HepG2 (cell line): ENCODE measurements around the gene COA1. TPM values are rescaled to one million over a fixed set of nuclear protein-coding genes. Genes with fewer than 3 reads are reported as not detected.

Experiments
- ATAC-seq: fragments of 200-7000 bp; cut with Tn5 transposase; 3 replicates; pipeline ENCODE4 v1.9.1; 2020; ENCODE audit warnings: mild to moderate bottlenecking, moderate library complexity
- BruUV-seq: library from RNA; stranded (reverse); fragments of 400-500 nt; replicated peaks from 2 replicates; lab custom pipeline; 2021; lab: Mats Ljungman, UMichigan
- CTCF ChIA-PET: fragments of 300-600 bp; formaldehyde crosslinking; extraction: SDS; loops from one replicate; lab custom pipeline; 2021; ENCODE audit warnings: low total read pairs, inconsistent platforms, low intra/inter-chr PET ratio; lab: Yijun Ruan, JAX
- POLR2A ChIA-PET: fragments of 350-600 bp; sonication (Branson Sonifier 250); formaldehyde crosslinking; loops from one replicate; lab custom pipeline; 2020; ENCODE audit warnings: antibody characterized with exemption, inconsistent platforms; lab: Yijun Ruan, JAX
- DNase-seq: peaks from one replicate; pipeline ENCODE4 v3.0.0-alpha.2; 2015; ENCODE audit warnings: low spot score
- FAIRE-seq: peaks from 3 replicates; lab custom pipeline; 2011; peaks lifted over from hg19 to GRCh38; lab: Jason Lieb, UNC
- H2AFZ ChIP-seq: one replicate; pipeline ENCODE4 v1.6.1; 2011; ENCODE audit warnings: low read length, inconsistent platforms
- H3K27ac ChIP-seq: fragments of 300-600 bp; 3 replicates; pipeline ENCODE4 v1.8.0; 2011; ENCODE audit warnings: mixed run types, mild to moderate bottlenecking, mixed read lengths, low read length, inconsistent platforms; ENCODE audit not compliant: insufficient read depth; ENCODE audit errors: extremely low read length
- H3K27me3 ChIP-seq, 2 experiments: fragments of 200-600 bp in 1 of 2; 2 replicates in 1 of 2; 3 replicates in 1 of 2; pipeline versions ENCODE4 v1.6.0 to v1.8.0; 2011; ENCODE audit warnings: low read length in 2 of 2, mild to moderate bottlenecking in 2 of 2, moderate library complexity in 2 of 2, inconsistent platforms in 1 of 2; ENCODE audit not compliant: insufficient read depth in 2 of 2, control insufficient read depth in 1 of 2
- H3K36me3 ChIP-seq, 2 experiments: fragments of 200-600 bp in 1 of 2; replicated peaks in 1 of 2; 2 replicates in 1 of 2; 3 replicates in 1 of 2; pipeline versions ENCODE4 v1.5.1 to v1.8.0; 2011; ENCODE audit warnings: low read length in 2 of 2, inconsistent platforms in 1 of 2; ENCODE audit not compliant: insufficient read depth in 2 of 2, control insufficient read depth in 1 of 2
- H3K4me1 ChIP-seq: 2 replicates; pipeline ENCODE4 v1.5.1; 2012; ENCODE audit warnings: low read length, inconsistent platforms; ENCODE audit not compliant: insufficient read depth
- H3K4me2 ChIP-seq: 2 replicates; pipeline ENCODE4 v1.6.0; 2011; ENCODE audit warnings: low read depth, low read length, inconsistent platforms
- H3K4me3 ChIP-seq, 3 experiments: fragments of 200-600 bp in 1 of 3; sonication (generic), shearing (Covaris generic) in 1 of 3; replicated peaks in 1 of 3; 2 replicates each; pipeline ENCODE4 v1.5.1; 2011 to 2016; ENCODE audit warnings: low read length in 3 of 3, inconsistent platforms in 2 of 3, low read depth in 2 of 3, mild to moderate bottlenecking in 2 of 3, control low read depth in 1 of 3, mixed read lengths in 1 of 3; ENCODE audit not compliant: insufficient read depth in 1 of 3
- H3K79me2 ChIP-seq: one replicate; pipeline ENCODE4 v1.6.1; 2011; ENCODE audit warnings: low read length, inconsistent platforms; ENCODE audit not compliant: insufficient read depth
- H3K9ac ChIP-seq: 2 replicates; pipeline ENCODE4 v1.6.0; 2011; ENCODE audit warnings: mild to moderate bottlenecking, low read depth, low read length, inconsistent platforms; ENCODE audit not compliant: insufficient read depth
- H3K9me3 ChIP-seq: 2 replicates; pipeline ENCODE4 v1.5.1; 2012; ENCODE audit warnings: mild to moderate bottlenecking, low read length
- H4K20me1 ChIP-seq: 2 replicates; pipeline ENCODE4 v1.6.0; 2011; ENCODE audit warnings: inconsistent platforms, mild to moderate bottlenecking, low read length, moderate library complexity; ENCODE audit not compliant: insufficient read depth
- AHR ChIP-seq: IDR thresholded peaks from 2 replicates; pipeline ENCODE4 v1.6.1; 2018; ENCODE audit warnings: missing genetic modification reagents, missing compliant biosample characterization
- DDIT3 ChIP-seq: sonication (generic); formaldehyde crosslinking; IDR thresholded peaks from 2 replicates; pipeline ENCODE4 v1.4.0; 2020; ENCODE audit warnings: mild to moderate bottlenecking, missing genetic modification reagents
- HOXA9 ChIP-seq: sonication (generic); formaldehyde crosslinking; IDR thresholded peaks from 2 replicates; pipeline ENCODE4 v1.8.1; 2022; ENCODE audit warnings: missing genetic modification reagents, mild to moderate bottlenecking, moderate library complexity, borderline replicate concordance
- MED1 ChIP-seq: sonication (generic); formaldehyde crosslinking; IDR thresholded peaks from 2 replicates; pipeline ENCODE4 v1.4.0; 2020; ENCODE audit warnings: missing genetic modification reagents
- PRMT3 ChIP-seq: sonication (generic); formaldehyde crosslinking; IDR thresholded peaks from 2 replicates; pipeline ENCODE4 v1.8.1; 2022; ENCODE audit warnings: low read depth, mild to moderate bottlenecking, moderate library complexity, missing genetic modification reagents, borderline replicate concordance
- SNAI1 ChIP-seq: sonication (generic); formaldehyde crosslinking; IDR thresholded peaks from 2 replicates; pipeline ENCODE4 v1.5.0; 2020; ENCODE audit warnings: mild to moderate bottlenecking, missing genetic modification reagents, borderline replicate concordance
- SP5 ChIP-seq: IDR thresholded peaks from 2 replicates; pipeline ENCODE4 v1.6.1; 2016; ENCODE audit warnings: low read depth, borderline replicate concordance
- TCF7L2 ChIP-seq: IDR thresholded peaks from 2 replicates; pipeline ENCODE4 v1.6.1; 2011; ENCODE audit warnings: mild to moderate bottlenecking, low read depth, low read length, moderate library complexity
- ZBTB3 ChIP-seq: sonication (generic); formaldehyde crosslinking; IDR thresholded peaks from 2 replicates; pipeline ENCODE4 v1.4.0; 2020; ENCODE audit warnings: low read depth, mild to moderate bottlenecking, moderate library complexity, missing genetic modification reagents, borderline replicate concordance
- ZBTB8A ChIP-seq: sonication (generic); formaldehyde crosslinking; IDR thresholded peaks from 2 replicates; pipeline ENCODE4 v1.4.0; 2020; ENCODE audit warnings: mild to moderate bottlenecking, low read depth, missing genetic modification reagents, borderline replicate concordance
- ZNF747 ChIP-seq: sonication (generic); formaldehyde crosslinking; IDR thresholded peaks from 2 replicates; pipeline ENCODE4 v1.8.1; 2023; ENCODE audit warnings: missing genetic modification reagents, mild to moderate bottlenecking, borderline replicate concordance
- WGBS: methylation state at CpG from one replicate; pipeline ENCODE4 v1.1.6; 2017; ENCODE audit warnings: low lambda C conversion rate; 5-methylcytosine and 5-hydroxymethylcytosine counted together
- in situ Hi-C: cut with HindIII; loops from 2 replicates; pipeline ENCODE4 v1.10.0; 2017; ENCODE audit warnings: low pct_unique_long_range_greater_than_20kb; ENCODE audit not compliant: extremely low pct_ligation_motif_present
- intact Hi-C: fragments of 100-400 bp; cut with micrococcal nuclease; formaldehyde crosslinking; loops from one replicate; pipeline ENCODE4 v1.10.0; 2022; ENCODE audit not compliant: unreplicated experiment
- polyA plus RNA-seq, 8 experiments: library from polyadenylated mRNA; depleted of rRNA in 3 of 8; stranded (reverse) in 7 of 8; unstranded in 1 of 8; fragments of >200 nt; fragmentation: Illumina TruSeq in 4 of 8; extraction: Trizol in 4 of 8; gene quantifications; 2 replicates each; pipeline versions ENCODE4 v1.2.1 to v1.2.3, GENCODE V29; 2011 to 2016; ENCODE audit warnings: low read depth in 4 of 8, missing spikeins in 1 of 8, mixed read lengths in 1 of 8; ENCODE audit not compliant: insufficient read depth in 1 of 8
- total RNA-seq, 5 experiments: library from RNA; depleted of rRNA; stranded (reverse); fragments of >200 nt; fragmentation: Illumina TruSeq; extraction: Trizol; gene quantifications; 2 replicates each; pipeline ENCODE4 v1.2.3, GENCODE V29; 2016; ENCODE audit warnings: low read depth in 1 of 5
- TF ChIP-seq, protein P1 (sequence below): sonication (generic); formaldehyde crosslinking; IDR thresholded peaks from 2 replicates; pipeline ENCODE4 v1.5.0; 2020; ENCODE audit warnings: mild to moderate bottlenecking, missing genetic modification reagents

Gene COA1
- total and polyA plus RNA-seq, 2 of the 13 experiments (the other 11 are each of a cell fraction or from before 2014, with no cell fraction given): 33.2 to 65.7 TPM

DNA sequence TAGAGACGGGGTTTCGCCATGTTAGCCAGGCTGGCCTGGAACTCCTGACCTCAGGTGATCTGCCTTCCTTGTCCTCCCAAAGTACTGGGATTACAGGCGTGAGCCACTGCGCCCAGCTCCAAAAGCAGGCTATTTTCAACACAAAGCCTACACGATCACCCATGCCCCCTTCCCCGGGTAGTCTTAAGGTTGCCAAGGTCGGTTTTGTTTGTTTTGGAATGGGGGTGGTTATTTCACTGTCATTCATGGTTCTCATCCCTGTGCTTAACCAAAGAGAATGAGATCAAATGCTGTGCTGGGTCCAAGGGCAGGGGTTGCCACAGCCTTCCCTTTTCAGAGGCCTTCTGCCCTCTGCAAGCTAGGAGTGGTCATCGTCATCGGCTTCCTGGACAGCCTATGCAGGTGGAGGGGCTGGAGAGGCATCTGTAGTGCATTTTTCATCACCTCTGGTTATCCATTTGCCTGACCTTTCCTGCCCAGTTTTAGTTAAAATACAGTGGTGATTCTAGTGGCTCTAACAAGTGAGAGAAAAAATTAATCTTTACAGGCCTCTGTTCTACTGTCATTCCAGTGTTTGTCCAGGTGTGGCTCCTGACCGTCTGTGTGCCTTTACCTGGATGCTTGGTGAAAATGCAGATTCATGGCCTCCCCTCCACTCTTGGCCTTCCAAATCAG, 40.6 kb upstream of the COA1 start (continued):
- TF ChIP-seq ZBTB8A (CRISPR knock-in tag): no peak
- peak; percentile 43; the same call in 1 of the 2 replicates for TF ChIP-seq ZNF747 (CRISPR knock-in tag)
- no peak for TF ChIP-seq TCF7L2
- peak; percentile 90 for TF ChIP-seq SP5 (CRISPR knock-in tag)
- TF ChIP-seq MED1 (CRISPR knock-in tag): peak; percentile 96
- TF ChIP-seq PRMT3 (CRISPR knock-in tag): peak; percentile 72; the same call in 1 of the 2 replicates
- no peak for TF ChIP-seq HOXA9 (CRISPR knock-in tag)
- TF ChIP-seq, all 625 proteins: peak for 237

DNA sequence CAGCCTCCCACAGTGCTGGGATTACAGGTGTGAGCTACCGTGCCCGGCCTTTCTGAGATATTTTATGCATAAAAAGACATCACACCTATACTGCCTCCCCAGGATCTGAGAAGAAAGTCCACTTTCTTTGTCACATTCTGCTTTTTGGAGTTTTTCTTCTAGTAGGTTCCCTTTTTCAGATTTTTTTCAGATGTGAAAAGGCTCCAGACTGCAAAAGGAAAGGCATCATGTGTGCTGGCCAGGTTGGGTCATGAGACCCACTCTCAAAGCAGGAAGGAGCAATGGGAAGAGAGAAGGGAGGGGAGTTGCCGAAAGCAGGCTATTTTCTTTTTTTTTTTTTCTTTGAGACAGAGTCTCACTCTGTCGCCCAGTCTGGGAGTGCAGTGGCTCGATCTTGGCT, 40.0 kb upstream of the COA1 start:
- Histone ChIP-seq H3K27me3 (no peaks in the 10 kb centered on the region), H3K4me1 (peaks cover 75% of the 10 kb centered on the region), H3K36me3 (peaks cover 1 to 9% of the 10 kb centered on the region in 2 experiments; a peak in 3 of 5 replicates), H3K27ac (peak overlapping the region; percentile 93), H3K79me2 (peaks cover 8% of the 10 kb centered on the region), H2AFZ (no peak overlapping the region), H3K4me2 (peak overlapping the region; percentile 59), H4K20me1 (no peaks in the 10 kb centered on the region), H3K9ac (peak overlapping the region; percentile 62), H3K4me3 (no peak overlapping the region), H3K9me3 (no peaks in the 10 kb centered on the region)
- ChIA-PET POLR2A (interaction anchor here (0.9 to 3.2 kb wide), 9 partner anchors 7 to 838 kb away, joined by 3 to 28 read pairs (median 8); partner anchors contain the start of genes BLVRA, COA1, MRPL32 and PSMA2), CTCF (no interaction called here)
- DNase-seq (no peak), ATAC-seq (no peak; the same call in 2 of the 3 replicates), FAIRE-seq (no peak)
- WGBS: 69% methylated on average over 5 of the region's 5 CpGs
- BruUV-seq: TSS peak; percentile 89
- in situ Hi-C loops: no loop called here
- intact Hi-C loops: no loop called here
- 0 out of 2 replicates have a peak, but pooled peaks have one; percentile 2 for TF ChIP-seq AHR (CRISPR knock-in tag)
- TF ChIP-seq, protein P1, sequence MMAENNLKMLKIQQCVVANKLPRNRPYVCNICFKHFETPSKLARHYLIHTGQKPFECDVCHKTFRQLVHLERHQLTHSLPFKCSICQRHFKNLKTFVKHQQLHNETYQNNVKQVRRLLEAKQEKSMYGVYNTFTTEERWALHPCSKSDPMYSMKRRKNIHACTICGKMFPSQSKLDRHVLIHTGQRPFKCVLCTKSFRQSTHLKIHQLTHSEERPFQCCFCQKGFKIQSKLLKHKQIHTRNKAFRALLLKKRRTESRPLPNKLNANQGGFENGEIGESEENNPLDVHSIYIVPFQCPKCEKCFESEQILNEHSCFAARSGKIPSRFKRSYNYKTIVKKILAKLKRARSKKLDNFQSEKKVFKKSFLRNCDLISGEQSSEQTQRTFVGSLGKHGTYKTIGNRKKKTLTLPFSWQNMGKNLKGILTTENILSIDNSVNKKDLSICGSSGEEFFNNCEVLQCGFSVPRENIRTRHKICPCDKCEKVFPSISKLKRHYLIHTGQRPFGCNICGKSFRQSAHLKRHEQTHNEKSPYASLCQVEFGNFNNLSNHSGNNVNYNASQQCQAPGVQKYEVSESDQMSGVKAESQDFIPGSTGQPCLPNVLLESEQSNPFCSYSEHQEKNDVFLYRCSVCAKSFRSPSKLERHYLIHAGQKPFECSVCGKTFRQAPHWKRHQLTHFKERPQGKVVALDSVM (CRISPR knock-in tag): 0 out of 2 replicates have a peak, but pooled peaks have one; percentile 22
- TF ChIP-seq SNAI1: 0 out of 2 replicates have a peak, but pooled peaks have one; percentile 17
- TF ChIP-seq ZBTB3 (CRISPR knock-in tag): no peak
- no peak for TF ChIP-seq DDIT3 (CRISPR knock-in tag)
